Measurements from ENCODE around the gene ACLY. TPM values are rescaled to one million over a fixed set of nuclear protein-coding genes. Genes with fewer than 3 reads are reported as not detected.

Gene ACLY
- total and polyA plus RNA-seq, 2 of the 13 experiments (the other 11 are each of a cell fraction or from before 2014, with no cell fraction given) = 111 to 218 TPM

- TF ChIP-seq MBNL3 (CRISPR knock-in tag; conservative IDR thresholded peaks at IDR 0.05) (no peak), ZNF549 (CRISPR knock-in tag; IDR thresholded peaks at IDR 0.05) (no peak), GABPA (IDR thresholded peaks at IDR 0.05; ENCODE audit: low read depth, low read length) (no peak), GABPA (CRISPR knock-in tag; IDR thresholded peaks at IDR 0.05; ENCODE audit: low read depth) (no peak), TBL1XR1 (IDR thresholded peaks at IDR 0.05; ENCODE audit: borderline replicate concordance, low read length, partially characterized antibody) (no peak), AGO1 (IDR thresholded peaks at IDR 0.05; ENCODE audit: low read depth, low read length, poor library complexity, severe bottlenecking) (no peak), HNF1A (IDR thresholded peaks at IDR 0.05; ENCODE audit: low read depth) (no peak), HNF1A (CRISPR knock-in tag; IDR thresholded peaks at IDR 0.05; ENCODE audit: borderline replicate concordance) (0 out of 2 replicates have a peak, but pooled peaks have one; percentile 1), CENPT (CRISPR knock-in tag; IDR thresholded peaks at IDR 0.05; ENCODE audit: low read depth) (no peak), SYNCRIP (IDR thresholded peaks at IDR 0.05; ENCODE audit: insufficient read depth, low read depth, low read length) (no peak), RBFOX2 (IDR thresholded peaks at IDR 0.05; ENCODE audit: low read depth, low read length) (no peak), KDM1A (CRISPR knock-in tag; IDR thresholded peaks at IDR 0.05) (no peak), ZNF747 (CRISPR knock-in tag; IDR thresholded peaks at IDR 0.05; ENCODE audit: borderline replicate concordance) (no peak), ZNF142 (CRISPR knock-in tag; IDR thresholded peaks at IDR 0.05) (no peak), POLR2AphosphoS2 (IDR thresholded peaks at IDR 0.05; ENCODE audit: low read depth, low read length) (no peak), RXRA (CRISPR knock-in tag; IDR thresholded peaks at IDR 0.05) (no peak; the same call in 1 of the 2 replicates), MED8 (CRISPR knock-in tag; IDR thresholded peaks at IDR 0.05; ENCODE audit: insufficient replicate concordance) (no peak), CREBL2 (CRISPR knock-in tag; IDR thresholded peaks at IDR 0.05; ENCODE audit: borderline replicate concordance) (no peak), KAT7 (CRISPR knock-in tag; IDR thresholded peaks at IDR 0.05; ENCODE audit: borderline replicate concordance) (no peak), ZNF777 (CRISPR knock-in tag; IDR thresholded peaks at IDR 0.05) (no peak; the same call in 1 of the 2 replicates)
Observed at GRCh38 chr17:41919840-41920579, 1.3 kb upstream of the ACLY start (continued).

All from HepG2 (cell line).